OCI-M2 (cell line): ENCODE measurements around the gene GPR101.
"Not testable (repeated sequence)": the region's sequence is repeated elsewhere in the genome, so short reads cannot be mapped to it uniquely, and the experiment has no call there.

Experiments used
- DNase-seq: peaks from one replicate; lab custom pipeline; 2025; ENCODE audit not compliant: unreplicated experiment; lab: John Stamatoyannopoulos, UW

GPR101 gene

DNA sequence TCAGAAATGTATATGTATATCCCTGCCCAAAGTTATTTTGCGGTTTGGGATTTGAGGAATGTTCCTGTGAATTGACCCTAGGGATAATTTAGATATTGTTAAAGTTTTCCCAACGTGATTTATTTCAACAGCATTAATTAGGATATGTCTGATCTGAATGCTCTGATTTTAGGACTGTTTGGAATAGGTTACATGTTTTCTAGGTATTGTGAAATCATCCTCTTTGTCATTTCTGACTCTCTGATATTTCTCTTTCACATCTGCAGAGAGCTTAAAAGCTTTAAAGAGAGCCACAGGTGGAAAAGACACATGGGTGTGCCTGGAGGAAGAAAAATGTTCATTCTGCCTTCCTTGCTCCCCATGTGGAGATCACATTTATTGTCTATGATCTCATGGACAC, 5.1 kb downstream of the GPR101 start:
- DNase-seq, result no peak

DNA sequence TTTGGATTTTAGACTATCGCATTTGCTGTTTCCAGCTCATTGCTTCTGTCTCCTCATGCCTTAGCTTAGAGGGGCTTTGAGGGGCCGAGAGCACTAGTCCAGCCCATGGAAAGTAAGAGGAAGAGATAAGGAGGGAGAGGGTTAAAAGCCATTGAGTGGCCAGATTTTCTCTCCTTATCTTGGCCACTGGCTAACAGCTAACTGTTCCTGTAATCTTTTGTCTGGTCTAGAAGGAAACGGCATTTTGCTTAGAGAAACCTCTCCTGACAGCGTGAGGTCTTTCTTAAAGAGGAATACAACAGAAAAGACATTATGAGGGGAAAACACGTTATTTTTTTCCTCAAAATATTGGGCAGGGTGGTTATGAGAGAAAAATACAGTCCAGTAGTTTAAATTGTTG, 7.9 kb downstream of the GPR101 start:
- no peak for DNase-seq

DNA sequence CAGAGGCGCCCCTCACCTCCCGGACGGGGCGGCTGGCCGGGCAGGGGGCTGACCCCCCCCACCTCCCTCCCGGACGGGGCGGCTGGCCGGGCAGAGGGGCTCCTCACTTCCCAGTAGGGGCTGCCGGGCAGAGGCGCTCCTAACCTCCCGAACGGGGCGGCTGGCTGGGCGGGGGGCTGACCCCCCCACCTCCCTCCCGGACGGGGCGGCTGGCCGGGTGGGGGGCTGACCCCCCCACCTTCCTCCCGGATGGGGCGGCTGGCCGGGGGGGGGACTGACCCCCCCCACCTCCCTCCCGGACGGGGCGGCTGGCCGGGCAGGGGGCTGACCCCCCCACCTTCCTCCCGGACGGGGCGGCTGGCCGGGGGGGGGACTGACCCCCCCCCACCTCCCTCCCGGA, 33.6 kb downstream of the GPR101 start:
- DNase-seq, result not testable (repeated sequence)

DNA sequence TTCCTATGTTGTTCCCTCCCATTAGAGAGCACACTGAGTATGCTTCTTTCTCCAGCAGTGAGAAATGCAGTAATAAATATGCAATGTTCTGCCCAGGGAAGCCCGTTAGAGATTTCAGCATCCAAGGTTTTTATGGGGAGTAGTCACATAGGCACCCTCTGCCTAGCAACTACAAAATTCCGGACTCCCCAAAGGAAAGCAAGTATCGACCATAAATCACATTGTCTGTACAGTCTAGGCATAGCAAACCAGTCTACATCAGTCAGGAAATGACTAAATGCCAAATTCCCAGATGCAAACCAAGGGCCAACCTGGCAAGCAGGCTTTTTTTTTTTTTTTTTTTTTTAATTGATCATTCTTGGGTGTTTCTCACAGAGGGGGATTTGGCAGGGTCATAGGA, 34.8 kb downstream of the GPR101 start:
- no peak for DNase-seq
